GM12801 (cell line): Measurements from ENCODE around the gene FAF2.

Experiments
- TF ChIP-seq, protein P1 (sequence below): IDR thresholded peaks from one replicate; pipeline ENCODE4 v1.5.1; 2011; ENCODE audit warnings: control low read depth; ENCODE audit not compliant: insufficient read length; ENCODE audit errors: extremely low read depth

The FAF2 gene

DNA sequence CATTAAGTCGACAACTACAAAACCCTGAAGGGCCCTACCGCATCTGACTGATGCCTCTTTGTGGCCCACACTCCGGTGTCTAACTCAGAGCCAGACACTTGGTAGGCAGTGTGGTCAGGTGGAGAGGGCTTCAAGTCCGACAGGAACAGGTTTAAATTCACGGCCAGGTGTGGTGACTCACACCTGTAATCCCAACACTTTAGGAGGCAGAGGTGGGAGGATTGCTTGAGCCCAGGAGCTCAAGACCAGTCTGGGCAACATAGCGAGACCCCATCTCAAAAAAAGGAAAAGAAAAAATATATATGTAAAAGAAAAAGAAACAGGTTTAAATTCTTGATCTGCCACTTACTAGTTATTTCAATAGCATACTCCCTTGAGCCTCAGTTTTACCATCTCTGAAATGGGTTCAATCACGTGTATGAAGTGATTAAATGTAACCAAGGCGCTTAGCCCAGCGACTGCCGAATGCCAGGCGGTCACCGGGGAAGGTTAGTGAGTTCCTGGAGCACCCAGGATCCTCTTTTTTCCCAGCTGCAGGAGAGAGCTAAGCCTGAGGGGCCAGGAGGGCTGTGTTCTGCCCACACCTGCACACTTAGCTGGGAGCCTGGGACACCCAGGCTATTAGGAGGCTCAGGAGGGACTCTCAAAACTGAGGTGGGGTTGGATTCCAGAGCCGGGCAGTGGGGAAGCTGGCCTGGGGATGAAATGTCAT is 32.8 kb upstream of the FAF2 start:
- TF ChIP-seq, protein P1, sequence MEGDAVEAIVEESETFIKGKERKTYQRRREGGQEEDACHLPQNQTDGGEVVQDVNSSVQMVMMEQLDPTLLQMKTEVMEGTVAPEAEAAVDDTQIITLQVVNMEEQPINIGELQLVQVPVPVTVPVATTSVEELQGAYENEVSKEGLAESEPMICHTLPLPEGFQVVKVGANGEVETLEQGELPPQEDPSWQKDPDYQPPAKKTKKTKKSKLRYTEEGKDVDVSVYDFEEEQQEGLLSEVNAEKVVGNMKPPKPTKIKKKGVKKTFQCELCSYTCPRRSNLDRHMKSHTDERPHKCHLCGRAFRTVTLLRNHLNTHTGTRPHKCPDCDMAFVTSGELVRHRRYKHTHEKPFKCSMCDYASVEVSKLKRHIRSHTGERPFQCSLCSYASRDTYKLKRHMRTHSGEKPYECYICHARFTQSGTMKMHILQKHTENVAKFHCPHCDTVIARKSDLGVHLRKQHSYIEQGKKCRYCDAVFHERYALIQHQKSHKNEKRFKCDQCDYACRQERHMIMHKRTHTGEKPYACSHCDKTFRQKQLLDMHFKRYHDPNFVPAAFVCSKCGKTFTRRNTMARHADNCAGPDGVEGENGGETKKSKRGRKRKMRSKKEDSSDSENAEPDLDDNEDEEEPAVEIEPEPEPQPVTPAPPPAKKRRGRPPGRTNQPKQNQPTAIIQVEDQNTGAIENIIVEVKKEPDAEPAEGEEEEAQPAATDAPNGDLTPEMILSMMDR = no peak

DNA sequence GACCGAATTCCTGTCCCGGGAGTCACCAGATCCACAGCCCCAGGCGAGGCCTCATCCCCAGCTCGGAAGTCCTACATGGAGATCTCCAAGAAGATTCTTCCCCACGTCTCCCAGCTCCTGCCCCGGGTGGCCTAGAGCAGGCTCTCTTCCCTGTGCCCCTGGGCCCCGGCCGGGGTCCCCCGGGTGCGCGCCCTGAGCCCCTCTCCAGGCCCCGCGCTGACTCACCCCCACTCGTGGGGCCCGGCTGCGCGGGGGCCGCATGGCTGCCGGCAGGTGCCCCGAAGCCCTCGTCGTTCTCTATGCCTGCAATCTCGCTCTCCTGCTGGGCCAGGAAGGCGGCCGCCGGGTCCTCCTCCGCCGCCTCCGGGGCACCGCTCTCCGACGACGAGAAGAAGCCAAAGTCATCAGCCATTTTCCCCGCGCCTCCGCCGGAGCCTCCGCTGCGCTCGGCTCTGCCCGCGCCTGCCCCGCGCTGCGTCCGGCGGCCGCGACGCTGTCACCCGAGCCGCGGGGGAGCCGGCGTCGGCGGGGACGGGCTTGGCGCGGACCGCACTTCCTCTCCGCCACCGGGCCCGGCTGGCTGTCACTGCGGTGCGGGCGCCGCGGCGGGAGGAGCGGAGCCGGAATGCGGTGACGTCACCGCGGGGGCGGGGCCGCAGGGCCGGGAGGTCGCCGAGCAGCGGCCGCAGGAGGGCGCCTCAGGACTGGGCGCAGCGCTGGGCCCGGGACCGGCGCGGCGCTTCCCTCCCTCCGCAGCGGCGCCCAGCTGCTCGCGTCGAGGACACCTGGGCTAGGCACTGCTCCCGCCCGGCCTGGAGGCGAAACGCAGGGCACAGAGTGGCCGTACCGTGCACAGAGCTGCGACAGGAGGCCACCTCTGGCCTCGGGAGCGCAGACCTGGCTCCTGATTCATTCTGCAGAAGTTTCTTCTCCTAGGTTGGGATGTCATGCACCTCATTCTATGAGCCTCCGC is 31.9 kb upstream of the FAF2 start, which contains the start of gene CLTB:
Gene CLTB, minus strand, starts transcription at position 588 of the 973 bp plus-strand sequence. Its CDS starts 176 bp downstream, at position 412.
- TF ChIP-seq, protein P1 = no peak

DNA sequence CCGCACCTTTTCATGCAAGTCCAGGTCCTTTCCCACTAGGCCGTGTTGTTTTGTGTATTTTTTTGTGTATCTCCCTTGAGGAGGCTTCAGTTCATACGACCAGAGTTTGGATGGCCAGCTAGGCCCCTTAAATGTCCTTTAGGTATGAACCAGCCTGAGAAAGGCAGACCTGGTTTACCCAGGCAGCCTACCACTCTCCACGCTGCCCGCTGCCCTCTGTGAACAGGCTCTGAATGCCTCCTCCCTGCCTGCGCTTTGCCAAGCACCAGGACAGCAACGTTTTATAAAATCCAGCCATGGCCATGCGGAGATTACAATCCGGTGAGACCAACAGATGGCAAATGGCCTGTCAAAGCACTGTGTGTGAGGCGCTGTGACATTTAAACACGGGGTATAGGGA is 31.2 kb upstream of the FAF2 start:
- TF ChIP-seq, protein P1 = no peak

DNA sequence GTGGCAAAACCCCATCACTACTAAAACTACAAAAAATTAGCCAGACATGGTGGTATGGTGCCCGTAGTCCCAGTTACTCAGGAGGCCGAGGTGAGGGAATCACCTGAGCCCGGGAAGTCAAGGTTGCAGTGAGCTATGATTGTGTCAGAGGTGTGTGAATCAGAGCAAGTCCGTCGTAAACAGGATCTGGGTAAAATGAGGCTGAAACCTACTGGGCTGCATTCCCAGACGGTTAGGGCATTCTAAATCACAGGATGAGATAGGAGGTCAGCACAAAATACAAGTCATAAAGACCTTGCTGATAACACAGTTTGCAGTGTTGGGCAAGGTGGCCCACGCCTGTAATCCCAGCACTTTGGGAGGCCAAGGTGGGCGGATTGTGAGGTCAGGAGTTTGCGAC is 29.9 kb upstream of the FAF2 start:
- TF ChIP-seq, protein P1 = no peak

DNA sequence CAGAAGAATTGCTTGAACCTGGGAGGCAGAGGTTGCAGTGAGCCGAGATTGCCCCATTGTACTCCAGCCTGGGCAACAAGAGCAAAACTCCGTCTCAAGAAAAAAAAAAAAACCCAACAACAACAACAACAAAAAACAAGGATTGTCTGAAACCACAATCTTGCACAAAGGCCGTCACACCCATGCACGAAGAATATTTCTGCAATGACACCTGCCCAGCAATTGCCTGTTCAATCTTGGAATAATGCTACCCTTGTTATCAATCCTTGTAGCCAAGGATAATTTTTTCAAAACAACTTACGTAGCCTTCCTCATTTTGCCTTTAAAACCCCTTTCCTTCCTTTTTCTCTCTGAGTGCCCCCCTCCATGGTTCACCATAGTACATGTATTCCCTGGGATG is 28.1 kb upstream of the FAF2 start:
- TF ChIP-seq, protein P1 = no peak

DNA sequence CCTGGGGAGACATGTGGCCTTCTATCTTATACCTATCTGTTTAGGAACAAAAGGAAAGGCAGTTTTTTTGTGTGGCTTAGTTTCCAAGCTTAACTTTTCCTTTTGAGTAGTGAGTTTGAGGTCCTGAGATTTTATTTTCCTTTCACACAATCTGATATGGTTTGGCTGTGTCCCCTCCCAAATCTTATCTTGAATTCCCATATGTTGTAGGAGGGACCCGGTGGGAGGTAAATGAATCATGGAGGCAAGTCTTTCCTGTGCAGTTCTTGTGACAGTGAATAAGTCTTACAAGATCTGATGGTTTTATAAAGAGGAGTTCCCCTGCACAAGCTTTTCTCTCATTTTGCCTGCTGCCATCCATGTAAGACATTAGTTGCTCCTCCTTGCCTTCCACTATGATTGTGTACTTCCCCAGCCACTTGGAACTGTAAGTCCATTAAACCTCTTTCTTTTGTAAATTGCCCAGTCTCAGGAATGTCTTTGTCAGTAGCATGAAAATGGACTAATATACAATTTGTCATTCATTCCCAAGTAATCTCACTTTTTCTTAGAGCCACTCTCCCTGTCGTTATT is 27.1 kb upstream of the FAF2 start:
- TF ChIP-seq, protein P1 = no peak

DNA sequence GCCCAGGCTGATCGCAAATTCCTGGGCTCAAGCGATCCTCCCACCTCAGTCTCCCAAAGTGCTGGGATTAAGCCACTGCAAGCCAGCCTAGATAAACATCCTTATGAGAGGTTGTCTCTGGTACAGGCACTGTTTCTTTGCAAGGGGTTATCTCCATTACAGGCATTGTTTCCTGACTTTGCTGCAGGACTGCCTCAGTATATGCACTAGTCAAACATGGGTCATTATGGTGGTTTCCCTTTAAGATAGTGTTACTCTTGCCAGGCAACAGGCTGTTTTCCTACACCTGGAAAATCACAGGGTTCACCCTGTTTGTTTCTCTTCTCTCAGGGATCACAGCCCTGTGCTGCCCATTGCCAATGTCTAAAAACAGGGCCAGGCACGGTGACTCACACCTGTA is 24.0 kb upstream of the FAF2 start:
- TF ChIP-seq, protein P1 = no peak
